Measurements from ENCODE around the gene KCNH8.

DNA sequence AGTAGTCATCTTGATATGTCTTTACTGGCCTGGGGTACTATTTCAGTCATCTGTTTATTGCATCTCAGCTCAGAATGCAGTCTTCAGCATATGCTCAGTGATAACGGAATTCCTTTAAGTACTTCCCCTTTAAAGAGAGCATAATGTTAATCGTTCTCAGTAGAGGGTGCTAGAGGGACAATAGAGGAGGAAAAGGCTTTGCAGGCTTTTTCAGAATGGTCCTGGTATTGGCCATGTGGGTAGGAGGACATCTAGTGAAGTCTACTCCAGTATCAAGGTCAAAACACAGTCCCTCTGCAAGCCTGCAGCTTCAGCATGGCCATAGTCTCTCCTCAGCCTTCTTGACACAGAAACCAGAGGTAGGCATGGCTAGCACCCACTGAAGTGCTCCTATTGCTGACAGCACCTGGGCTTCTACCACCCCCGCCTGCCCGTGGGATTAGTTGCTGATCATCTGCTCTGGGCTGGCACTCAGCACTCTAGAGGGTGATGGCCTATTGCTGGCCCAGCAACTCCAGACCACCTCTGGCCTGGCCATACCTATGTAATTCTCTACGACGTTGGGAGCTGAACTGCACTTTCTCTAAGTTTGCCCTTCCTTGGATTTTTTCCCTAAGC is 65.4 kb downstream of the KCNH8 start:
- TF ChIP-seq POLR2A (IDR thresholded peaks at IDR 0.05; ENCODE audit: low read depth, low read length) (no peak), POLR2AphosphoS5 (IDR thresholded peaks at IDR 0.05; ENCODE audit: low read depth, low read length) (no peak), TAF1 (IDR thresholded peaks at IDR 0.05; ENCODE audit: low read depth, low read length) (no peak)
